GM21360 (cell line): Measurements from ENCODE around the gene PLTP.
A peak's percentile ranks its signal among the peaks of the same experiment; 100 is the strongest.
"Not testable (repeated sequence)": the region's sequence is repeated elsewhere in the genome, so short reads cannot be mapped to it uniquely, and the experiment has no call there.

Source experiments
- ATAC-seq: cut with Tn5 transposase; IDR thresholded peaks from one replicate; pipeline ENCODE4 v1.9.1; 2021; ENCODE audit warnings: mild to moderate bottlenecking, moderate library complexity; ENCODE audit not compliant: unreplicated experiment

Gene PLTP

GRCh38 chr20:45901332-45901731 lies 10.6 kb downstream of the PLTP start:
- ATAC-seq: not testable (repeated sequence)

DNA sequence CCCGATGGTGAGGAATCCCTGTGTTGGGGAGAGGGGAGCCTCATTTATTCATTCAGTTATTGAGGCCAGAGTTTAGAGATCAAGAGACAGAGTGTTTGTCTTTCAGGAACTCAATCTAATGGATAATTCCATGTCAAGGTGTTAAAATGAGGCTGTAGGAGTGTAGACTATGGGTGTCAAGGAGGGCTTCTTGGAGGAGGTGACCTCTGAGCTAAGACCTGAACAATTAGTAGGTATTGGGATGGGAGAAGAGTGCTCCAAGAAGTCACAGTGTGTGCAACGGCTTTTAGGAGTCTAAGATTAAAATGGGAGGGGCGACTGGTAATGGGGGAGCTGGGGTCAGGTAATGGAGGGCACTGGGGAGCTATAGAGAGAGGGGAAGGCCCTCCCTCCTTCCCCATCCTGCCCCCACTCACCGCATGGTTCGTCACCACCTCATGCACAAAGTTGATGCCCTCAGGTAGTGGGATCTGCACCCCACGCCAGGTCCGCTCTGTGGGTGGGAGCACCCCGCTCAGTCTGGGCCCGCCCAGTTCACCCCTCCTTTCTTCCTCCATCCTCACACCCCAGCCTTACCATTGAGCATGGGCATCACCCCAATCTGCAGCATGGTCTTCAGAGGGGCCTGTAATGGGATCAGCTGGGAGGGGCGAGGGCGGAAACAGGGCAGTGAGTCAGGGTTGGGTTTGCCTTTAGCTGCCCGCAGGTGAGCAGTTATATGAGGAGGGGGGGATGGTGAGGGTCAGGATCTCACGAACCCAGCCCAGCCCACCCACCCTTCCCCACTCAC lies 12.7 kb downstream of the PLTP start:
- ATAC-seq: no peak

DNA sequence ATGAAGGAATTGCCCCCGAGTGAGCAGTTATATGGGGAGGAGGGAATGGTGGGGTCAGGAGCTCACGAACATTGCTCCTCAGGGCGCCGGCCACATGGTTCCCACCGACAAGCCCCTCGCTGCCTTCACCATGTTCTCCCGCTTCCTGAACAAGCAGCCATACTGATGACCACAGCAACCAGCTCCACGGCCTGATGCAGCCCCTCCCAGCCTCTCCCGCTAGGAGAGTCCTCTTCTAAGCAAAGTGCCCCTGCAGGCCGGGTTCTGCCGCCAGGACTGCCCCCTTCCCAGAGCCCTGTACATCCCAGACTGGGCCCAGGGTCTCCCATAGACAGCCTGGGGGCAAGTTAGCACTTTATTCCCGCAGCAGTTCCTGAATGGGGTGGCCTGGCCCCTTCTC lies 13.7 kb downstream of the PLTP start:
- ATAC-seq: no peak

- ATAC-seq: no peak
Measured at GRCh38 chr20:45897692-45898091, 14.3 kb downstream of the PLTP start.

- ATAC-seq: no peak
Measured at GRCh38 chr20:45897289-45897688, 14.7 kb downstream of the PLTP start.

DNA sequence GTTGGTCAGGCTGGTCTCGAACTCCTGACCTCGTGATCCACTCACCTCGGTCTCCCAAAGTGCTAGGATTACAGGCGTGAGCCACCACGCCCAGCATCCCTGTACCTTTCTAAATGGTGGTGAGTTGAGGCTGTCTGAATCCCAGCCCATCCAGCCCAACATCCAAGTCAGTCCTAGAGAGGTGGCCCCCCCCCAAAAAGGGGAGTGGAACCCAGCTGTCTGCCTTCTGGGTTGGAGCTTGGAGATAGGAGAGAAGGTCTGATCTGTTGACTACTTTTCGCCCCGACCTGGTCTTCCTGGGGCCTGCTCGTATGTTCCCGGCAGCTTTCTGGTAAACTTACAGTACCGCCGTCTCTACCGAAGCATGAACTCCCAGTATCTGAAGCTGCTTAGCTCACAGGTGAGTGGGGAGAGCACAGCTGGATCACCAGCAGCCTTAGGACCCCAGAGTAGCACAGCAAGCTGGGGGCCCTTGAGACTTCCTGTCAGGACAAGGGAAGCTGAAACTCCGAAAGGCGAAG lies 15.3 kb downstream of the PLTP start:
- no peak for ATAC-seq

DNA sequence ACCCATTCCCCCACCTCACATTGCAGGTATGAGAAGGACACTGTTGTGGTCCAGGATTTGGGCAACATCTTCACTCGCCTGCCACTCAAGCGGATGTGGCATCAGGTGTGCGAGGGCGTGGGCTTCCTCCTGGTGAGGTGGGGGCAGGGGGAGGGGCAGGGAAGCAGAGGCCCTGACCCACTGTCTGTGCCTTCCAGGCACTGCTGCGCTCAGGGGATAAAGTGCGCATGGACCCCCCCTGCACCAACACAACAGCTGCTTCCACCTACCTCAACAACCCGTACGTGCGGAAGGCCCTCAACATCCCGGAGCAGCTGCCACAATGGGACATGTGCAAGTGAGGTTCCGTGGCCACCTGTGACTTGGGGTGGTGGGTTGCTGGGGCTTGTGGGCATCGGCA lies 17.2 kb downstream of the PLTP start:
- no peak for ATAC-seq

DNA sequence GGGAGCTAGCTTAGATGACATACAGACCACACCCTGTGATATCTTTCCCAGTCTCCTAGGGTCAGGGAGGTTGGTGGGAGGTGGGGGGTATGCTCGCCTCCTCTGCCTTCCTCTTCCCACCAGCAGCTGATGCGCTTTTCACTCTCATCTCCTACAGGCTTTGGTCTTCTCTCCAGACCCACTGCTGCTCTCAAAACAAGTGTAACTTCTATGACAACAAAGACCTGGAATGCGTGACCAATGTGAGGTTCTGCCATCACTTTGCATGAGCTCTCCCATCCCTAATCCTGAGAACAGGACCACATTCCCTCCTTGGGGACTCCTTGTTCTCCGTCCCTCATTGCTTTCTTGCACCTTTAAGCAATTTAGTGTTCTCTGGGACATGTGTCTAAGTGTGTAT lies 18.1 kb downstream of the PLTP start:
- ATAC-seq: no peak

- ATAC-seq: no peak
Measured at GRCh38 chr20:45892828-45893500, 19.0 kb downstream of the PLTP start.

DNA sequence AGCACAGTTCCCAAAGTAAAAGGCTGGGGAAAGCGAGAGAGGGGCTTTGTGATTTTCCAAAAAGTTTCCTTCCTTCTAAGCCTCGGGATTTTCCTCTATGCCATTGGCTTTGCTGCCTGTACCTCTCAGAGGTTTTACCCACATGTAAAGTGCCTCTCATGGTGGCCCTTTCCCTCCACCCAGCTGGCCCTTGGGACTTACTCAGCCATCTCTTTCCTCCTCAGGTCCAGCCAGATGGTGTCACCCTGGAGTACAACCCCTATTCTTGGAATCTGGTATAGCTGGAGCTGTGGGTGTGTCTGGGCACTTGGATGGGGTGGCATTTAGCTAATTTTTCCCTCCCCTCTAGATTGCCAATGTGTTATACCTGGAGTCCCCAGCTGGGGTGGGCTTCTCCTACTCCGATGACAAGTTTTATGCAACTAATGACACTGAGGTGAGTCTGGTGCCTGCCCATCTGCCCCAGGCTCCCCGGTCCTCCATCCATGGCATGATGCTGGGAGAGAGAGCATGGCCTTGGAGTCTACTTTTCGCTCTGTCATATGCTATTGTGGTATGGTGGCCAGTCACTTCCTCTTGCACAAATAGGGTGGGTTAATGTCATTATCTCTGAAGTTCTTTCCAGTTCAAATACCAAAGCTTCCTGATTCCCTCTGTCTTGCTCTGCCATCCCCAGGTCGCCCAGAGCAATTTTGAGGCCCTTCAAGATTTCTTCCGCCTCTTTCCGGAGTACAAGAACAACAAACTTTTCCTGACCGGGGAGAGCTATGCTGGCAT lies 19.7 kb downstream of the PLTP start:
- no peak for ATAC-seq

GRCh38 chr20:45890985-45891983 lies 20.7 kb downstream of the PLTP start, which contains the start of the genes CTSA and NEURL2:
Gene CTSA, plus strand, starts transcription at chr20:45891335. Its CDS starts 234 bp downstream, at chr20:45891569.
Gene NEURL2, minus strand, starts transcription at chr20:45891208. Its CDS starts 217 bp downstream, at chr20:45890991.
- peak; percentile 69 for ATAC-seq

DNA sequence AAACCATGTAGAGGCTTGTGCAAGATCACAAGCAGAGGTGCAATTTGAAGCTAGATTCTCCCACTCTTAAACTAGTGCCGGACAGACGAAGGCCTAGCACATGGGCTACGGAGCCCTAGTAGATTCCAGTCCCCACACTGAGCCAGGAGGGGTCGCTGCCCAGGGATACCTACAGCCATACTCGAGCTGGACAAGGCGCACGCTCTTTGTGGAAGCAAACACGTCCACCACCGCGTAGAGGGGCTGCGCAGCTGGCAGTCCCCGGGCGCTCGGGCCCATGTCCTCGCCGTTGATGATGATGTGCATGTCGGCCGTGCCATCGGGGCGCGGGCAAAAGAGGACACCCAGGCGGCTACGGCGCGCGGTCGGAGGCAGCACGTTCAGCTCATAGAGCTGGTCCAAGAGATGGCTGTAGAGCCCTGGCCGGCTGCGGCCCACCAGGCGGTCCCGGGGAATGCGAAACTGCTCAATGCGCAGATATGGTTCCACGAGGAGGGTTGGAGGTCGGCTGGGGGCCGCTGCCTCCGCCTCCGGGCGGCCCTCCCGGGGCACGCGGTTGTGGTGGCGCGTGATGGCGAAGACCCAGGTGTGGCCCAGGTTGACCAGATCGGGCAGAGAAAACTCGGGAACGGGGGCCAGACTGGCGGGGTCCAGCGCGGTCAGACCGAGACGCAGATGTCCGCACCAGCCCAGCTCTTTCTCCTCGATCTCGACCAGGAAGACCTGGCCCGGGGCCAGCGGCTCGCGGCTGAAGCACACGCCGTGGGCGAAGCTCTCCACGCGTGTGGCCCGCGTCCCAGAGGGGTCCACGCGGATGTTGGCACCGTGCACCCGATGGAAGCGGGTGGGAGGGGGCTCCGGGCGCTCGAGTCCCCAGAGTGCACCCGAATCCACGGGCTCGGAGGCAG lies 21.6 kb downstream of the PLTP start:
- ATAC-seq: no peak

- no peak for ATAC-seq
Measured at GRCh38 chr20:45888681-45889080, 23.3 kb downstream of the PLTP start.

DNA sequence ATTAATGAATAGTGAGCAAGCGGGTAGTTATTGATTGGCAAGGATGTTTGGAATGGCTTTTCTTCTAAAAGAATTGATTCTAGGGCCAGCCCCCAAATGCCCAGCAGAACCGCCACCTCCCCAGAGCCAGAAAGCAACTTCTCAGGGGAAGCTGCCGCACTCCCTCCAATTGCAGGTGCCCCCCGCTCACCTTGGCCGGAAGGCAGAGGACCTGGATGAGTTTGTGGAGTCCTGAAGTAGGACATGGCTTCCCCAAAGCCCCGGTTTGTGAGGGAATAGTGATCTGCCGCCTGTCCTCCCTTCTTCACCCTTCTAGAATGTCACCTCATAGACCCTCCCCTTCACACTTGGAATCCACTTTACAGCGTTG lies 24.6 kb downstream of the PLTP start, which contains the start of gene SPATA25:
Gene SPATA25, minus strand, starts transcription at position 277 of the 370 bp plus-strand sequence. Its CDS starts 32 bp downstream, at position 245.
- no peak for ATAC-seq

- no peak for ATAC-seq
Measured at GRCh38 chr20:45886590-45887345, 25.2 kb downstream of the PLTP start.

- ATAC-seq: no peak
Measured at GRCh38 chr20:45883100-45883469, 28.9 kb downstream of the PLTP start.

DNA sequence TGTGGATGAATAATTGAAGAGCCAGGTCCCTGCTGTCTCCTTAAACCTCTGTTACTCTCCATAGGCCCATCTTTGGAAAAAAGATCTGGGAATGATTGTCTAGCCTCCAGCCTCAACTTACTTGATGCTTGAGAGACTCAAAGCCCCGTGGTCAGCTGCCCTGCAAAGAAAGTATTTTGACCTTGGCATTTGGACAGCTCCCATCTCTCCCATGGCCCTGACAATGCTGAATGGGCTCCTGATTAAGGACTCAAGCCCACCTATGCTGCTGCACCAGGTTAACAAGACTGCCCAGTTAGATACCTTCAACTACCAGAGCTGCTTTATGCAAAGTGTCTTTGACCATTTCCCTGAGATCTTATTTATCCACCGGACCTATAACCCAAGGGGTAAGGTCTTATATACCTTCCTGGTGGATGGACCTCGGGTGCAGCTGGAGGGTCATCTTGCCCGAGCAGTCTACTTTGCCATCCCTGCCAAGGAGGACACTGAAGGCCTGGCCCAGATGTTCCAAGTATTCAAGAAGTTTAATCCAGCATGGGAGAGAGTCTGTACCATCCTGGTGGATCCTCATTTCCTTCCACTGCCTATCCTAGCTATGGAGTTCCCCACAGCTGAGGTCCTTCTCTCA lies 29.4 kb downstream of the PLTP start:
- no peak for ATAC-seq
